Loucy (cell line): ENCODE data around the gene SYP.

ENCODE experiments used
- CTCF ChIP-seq: fragments of 200-600 bp; sonication (generic); conservative IDR thresholded peaks from 2 replicates; pipeline ENCODE4 v1.5.1; 2014; ENCODE audit warnings: mild to moderate bottlenecking, antibody characterized with exemption, low read length
- EZH2phosphoT487 ChIP-seq: fragments of 200-600 bp; IDR thresholded peaks from 2 replicates; pipeline ENCODE4 v1.6.1; 2018; ENCODE audit warnings: antibody characterized with exemption, mild to moderate bottlenecking, moderate library complexity, borderline replicate concordance

GRCh38 chrX:49249616-49250015, 49.6 kb upstream of the SYP start:
- TF ChIP-seq CTCF (no peak), EZH2phosphoT487 (no peak)
